CD4-positive, alpha-beta T cell treated with Interleukin-6 for 4 hours (primary cell): ENCODE data around the gene KLHDC8A.
"Not testable (repeated sequence)": the region's sequence is repeated elsewhere in the genome, so short reads cannot be mapped to it uniquely, and the experiment has no call there.

Experiments
- DNase-seq: peaks from one replicate; pipeline ENCODE4 v3.0.0-alpha.2; 2020; ENCODE audit warnings: mixed read lengths

Gene KLHDC8A

DNA sequence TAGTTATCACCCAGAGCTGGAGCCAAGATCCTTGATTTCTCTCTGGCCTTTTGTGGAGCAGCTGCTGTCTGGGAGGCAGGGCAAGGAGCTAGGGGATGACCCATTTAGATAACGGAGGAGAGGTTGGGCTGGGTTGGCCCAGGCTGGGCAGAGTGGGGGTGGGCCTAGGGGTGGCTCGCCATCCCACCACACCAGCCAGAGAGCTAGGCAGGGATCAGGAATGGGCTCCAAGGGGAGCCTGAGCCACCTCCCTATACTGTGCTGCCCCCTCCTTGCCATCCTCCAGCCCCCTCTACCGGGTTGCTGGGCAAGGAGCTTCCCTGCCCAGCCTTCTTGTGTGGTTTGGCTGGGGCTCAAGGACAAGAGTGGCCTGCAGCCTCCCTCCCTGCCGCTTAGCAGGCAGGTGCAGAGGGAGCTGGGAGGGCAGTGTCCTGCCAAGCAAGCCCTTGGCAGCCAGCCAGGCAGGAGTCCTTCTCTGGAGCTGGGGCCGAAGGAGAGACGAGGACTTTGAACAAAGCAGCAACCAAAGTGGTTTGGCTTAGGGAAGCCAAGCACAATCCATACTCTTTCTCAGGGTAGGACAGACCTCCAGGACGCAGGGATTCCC, 39.3 kb downstream of the KLHDC8A start:
- DNase-seq = peak; percentile 18

DNA sequence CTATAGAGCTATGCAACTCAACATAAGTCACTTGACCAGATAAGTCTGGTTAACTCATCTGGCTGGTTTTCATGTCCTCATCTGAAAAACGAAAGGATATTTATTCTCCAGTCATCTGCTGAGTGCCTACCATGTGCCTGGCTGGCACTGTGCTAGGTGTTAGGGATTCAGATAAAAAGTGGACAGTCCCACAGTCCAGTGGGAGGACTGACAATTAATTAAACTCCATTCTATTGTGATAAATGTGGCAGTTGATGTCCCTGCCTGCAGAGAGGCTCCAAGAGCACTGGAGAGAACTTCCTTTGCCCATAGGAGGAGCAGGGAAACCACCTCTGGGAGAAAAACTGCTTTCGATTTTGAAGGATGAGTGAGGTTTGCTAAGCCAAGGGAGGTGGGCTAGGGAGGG, 40.6 kb downstream of the KLHDC8A start:
- DNase-seq = no peak

- peak; percentile 25 for DNase-seq
These were observed 41.6 kb downstream of the KLHDC8A start for GRCh38 chr1:205315008-205315618.

DNA sequence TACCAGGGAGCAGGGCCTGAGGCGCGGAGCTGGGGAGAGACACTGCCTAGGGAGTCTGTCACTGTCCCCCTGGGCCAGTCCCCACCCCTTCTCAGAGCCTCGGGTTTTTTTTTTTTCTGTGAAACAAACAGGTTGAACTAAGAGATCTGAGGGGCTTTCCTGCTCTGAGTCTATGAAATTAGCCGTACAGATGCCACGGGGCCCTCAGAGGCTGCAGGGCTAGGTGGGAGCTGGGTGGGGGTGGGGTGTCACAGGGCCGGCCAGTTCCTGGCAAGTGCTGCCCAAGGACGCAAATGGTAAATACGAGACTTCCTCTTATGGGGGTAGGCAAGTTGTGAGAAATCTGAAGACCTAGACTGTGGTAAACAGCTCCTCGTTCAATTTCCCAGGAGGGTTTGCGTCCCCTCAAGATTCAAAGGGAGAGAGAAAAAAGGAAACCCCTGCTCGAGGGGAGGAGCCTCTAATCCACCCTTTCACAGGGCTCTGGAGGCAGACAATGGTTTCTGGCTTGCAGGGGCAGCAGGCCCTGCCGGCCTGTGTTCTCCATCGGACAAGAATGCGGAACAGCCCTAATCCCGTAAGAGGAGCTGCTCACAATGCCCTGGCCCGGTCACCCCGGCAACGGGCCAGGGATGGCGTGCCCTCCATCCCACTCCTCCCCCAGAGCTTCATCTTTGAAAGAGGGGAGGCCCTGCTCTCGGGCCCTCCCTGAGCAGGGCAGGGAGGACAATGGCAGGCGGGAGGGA, 43.0 kb downstream of the KLHDC8A start:
- DNase-seq = peak; percentile 50

DNA sequence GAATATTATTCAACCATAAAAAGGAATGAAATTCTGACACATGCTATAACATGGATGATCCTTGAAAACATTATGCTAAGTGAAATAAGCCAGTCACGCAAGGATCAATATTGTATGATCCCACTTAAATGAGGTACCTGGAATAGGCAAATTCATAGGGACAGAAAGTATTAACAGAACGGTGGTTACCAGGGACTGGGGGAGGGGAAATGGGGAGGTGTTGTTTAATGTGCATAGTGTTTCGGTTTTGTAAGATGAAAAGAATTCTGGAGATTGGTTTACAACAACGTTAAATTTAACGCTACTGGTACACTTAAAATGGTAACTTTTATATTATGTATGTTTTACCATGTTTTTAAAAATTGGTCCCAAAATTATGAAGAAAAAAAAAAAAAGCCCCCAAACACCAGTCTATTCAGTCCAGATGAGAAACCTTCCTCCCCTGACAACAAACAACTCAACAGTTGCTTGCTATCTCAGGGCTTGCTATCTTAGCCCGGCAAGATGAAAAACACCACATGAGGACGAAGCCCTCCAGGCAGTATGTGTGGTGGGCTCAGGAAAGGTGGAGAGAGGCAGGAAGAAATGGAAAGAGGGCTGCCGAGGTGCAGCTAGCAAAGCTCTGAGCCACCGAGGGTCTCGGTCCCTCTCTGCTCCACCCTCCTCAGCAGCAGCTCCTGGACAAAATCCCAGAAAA, 43.7 kb downstream of the KLHDC8A start:
- DNase-seq = peak; percentile 50

DNA sequence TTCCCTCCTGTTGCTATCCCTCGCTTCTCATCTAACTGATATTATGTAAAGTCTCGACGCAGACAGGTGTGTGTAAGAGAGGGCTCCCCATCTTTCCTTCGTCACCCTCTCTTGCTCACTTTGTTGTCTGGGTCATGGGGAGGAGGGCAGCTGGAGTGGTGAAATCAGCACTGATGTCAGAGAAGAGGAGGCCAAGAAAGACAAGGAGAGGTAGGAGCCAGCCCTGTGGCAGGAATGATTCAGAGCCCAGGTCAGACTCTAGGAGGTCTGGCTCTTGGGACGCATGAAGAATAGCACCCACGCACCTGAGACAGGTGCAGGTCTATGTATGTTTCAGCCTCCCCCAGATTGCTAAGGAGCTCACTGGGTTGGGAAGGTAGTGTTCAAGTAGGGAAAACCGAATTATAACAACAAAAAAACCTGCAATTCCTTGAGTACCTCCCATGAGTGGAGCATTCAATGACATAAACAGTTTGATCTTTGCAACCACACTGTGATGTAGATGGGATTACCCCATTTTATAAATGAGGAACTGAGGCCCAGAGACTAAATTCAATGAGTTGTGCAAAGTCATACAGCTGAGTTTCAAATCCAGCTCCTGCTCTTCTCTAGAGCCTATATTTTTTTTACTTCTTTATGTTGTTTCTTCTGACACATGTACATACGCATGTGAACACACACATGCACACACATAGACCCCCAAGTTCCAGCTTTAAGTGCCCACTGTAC, 45.6 kb downstream of the KLHDC8A start:
- DNase-seq = no peak

DNA sequence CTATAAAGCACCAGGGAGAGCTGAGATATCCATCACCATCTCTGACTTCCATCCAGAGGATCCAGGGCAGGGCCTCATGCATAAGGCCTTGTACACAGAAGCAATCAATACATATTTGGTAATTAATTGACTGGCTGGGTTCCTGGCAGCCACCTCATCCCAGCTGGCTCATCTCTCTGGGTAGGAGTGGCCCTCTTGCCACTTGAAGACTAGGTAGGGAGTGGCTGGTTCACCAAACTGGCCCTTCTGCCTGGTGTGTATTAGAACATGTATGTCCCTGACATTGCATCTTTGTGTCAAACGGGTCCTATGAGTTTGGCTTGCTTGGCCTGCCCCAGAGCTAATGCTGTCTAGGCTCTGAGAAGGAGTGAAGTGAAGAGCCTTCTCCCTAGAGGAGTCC, 47.0 kb downstream of the KLHDC8A start:
- no peak for DNase-seq

DNA sequence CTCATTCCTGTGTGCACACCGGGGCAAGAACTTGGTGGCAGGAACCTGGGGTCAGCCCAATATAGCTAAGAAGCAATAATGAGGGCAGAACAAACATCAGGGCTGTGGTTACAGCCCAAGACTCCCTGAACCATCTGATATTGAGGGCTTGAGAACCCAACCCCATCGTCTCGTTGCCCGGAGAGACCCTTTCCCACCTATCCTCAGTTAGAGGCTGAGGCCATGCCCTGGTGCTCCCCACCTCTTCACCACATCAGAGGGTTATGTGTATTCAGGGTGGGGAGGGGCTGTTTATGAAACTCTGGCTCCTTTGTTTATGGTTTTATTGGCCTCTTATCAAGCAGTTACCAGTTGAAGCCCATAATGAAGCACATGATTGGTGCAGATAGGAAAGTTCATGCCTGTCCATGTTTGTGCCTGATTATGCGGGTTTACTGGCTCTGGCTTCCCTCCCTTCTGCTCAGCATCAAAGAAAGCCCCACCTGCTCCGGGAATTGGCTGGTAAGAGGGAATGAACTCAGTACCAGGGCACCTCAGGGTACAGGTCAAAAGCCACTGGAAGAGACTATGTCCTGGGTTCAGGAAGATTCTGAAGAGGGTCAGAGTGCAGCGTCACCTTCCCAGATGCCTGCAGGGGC, 49.7 kb downstream of the KLHDC8A start:
- no peak for DNase-seq

DNA sequence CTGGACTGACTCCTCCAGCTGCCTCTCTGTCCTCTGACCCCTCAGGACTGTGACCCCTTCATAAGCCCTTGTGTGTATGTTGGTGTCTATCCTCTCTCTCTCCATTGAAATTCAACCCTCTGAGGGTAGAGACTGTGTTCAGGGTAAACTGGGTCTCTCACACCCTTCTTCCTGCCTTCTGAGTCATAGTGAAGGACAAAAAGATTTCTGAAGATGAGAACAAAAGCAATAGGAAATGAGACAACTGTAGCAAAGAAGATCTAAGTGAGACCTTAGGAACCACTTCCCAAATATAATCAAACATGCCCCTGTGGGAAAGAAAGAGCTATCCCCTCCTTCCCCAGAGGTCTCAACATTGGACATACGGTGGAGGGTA, 52.0 kb downstream of the KLHDC8A start:
- no peak for DNase-seq

DNA sequence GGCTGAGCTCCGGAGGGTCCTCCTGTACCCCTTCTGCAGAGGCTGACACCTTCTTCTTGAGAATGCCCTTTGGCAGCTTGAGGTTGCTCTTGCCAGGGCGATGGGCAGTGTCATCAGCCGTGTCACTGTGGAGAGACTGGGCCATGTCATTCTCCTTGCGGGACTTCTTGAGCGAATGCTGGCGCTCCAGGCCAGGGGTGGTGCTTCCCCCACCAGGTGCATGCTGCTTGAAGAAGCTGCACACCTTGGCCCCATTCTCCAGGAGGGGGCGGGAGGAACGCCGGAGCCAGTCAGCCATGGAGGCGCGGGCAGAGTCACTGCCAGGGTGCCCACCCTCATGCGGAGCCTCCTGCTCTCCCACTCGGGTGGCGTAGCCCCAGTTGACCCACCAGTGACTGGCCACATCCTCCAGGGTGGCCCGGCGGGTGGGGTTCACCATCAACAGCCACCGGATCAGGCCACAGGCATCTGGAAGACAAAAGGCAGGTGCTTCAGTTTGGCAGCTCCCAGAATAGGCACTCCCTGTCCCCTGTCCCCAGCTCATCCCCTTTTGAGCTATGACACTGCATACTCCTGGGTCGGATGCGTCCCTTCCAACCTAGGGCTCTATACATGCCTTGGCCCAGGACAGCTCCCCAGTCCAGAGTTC, 52.6 kb downstream of the KLHDC8A start:
- DNase-seq = no peak

DNA sequence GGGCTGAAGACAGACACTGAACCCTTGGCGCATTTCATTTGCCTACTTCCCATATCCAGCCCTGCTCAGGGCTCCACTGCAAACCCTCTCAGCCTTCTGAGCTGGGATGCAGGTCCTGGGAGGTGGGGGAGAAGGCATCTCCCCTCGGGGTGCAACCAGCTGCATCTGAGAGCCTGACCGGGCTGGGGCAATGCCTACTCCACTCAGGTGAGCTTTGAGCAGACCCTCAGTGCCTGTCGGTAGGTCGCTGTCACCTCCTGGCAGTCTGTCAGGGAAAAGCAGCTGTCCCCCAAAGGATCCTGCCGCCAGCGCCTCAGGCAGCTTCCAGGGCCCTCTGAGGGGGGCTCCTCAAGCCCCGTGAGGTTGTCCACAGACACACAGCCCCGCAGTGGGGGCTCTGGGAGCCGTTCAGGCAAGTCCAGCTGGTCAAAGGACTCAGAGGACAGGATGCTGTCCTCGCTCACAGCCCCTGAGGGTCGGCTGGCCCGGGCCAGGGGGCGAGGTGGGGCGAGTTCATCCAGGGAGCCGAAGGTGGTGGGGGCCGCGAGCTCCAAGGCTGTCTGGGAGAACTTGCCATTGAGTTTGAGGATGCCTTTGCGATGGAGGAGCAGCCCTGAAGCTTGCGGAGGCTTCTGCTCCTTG, 53.4 kb downstream of the KLHDC8A start:
- no peak for DNase-seq

- DNase-seq = no peak
These were observed 54.7 kb downstream of the KLHDC8A start for GRCh38 chr1:205301842-205302588.

GRCh38 chr1:205301205-205301821, 55.4 kb downstream of the KLHDC8A start:
- DNase-seq = no peak

- DNase-seq = no peak
These were observed 56.6 kb downstream of the KLHDC8A start for GRCh38 chr1:205300149-205300548.

DNA sequence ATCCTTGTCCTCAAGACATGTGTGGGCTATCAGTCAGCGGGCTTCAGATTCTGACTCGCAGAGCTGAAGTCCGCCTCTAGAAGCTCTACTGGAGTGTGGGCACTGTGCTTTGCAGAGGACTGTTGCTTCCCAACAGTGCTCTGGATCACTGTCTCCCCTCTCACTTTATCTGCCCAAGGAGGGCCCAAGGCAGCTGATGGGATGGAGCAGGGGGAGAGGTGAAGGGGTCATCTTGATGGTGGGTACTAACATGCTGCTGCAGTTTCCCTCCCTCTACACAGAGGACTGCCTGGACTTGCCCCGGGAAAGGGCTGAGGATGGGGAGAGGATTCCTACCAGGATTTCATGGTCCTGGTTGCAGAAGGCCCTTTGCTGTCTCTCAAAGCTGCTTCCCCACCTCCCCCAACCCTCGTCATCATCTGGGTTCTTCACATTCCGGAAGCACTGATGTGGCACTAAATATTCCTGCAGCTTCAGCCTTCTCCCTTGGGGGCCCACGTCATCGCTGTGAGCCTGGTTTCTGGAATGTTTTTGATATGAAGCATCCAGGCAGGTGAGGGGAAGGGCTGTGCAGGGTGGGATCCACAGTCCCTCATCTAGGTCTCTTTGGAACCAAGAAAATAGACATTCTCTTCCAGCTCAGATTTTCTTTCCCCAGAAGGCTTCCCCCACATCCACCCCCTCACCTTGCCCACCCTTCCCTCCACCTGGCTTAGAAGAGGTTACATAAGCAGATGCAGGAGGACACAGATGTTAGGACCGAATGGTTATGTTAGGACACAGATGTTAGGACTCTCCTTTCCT, 58.3 kb downstream of the KLHDC8A start:
- DNase-seq = no peak

DNA sequence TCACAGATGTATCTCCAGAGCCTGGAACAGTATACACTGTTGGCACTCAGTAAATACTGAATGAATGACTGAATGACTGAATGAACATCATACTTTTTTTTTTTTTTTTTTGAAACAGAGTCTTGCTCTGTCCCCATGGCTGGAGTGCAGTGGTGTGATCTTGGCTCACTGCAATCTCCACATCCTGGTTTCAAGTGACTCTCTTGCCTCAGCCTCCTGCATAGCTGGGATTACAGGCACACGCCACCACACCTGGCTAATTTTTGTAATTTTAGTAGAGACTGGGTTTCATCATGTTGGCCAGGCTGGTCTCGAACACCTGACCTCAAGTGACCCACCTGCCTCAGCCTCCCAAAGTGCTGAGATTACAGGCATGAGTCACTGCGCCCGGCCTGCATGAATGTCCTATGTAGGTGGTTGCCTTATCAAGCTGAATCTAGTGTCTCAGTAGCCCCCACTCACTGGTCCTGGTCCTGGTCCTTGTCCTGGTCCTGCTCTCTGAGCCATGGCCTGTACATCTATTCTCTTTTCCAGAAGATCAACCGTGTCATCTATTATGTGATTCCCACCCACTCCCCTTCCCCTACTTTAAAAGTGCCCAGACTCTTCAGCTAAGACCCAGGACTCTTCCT, 59.1 kb downstream of the KLHDC8A start:
- DNase-seq = not testable (repeated sequence)

- DNase-seq = no peak
These were observed 60.6 kb downstream of the KLHDC8A start for GRCh38 chr1:205296154-205296553.

DNA sequence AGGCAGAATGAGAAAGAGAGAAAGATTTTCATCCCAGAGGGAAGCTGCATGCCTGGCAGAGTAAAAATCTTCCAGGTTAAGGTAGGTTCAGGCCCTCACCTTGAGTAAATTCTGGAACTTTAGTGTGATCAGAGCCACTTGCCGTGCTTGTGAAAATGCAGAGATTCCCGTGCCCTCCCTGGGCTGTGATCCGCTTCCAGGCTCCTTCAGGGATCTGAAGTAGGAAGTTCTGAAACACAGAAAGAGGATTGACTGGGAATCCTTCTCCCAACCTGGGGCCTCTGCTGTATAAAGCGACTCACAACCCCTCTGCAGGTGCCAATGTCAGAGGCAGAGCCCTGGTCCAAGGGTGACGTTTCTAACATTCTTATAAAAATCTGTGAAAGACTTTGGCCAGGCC, 61.8 kb downstream of the KLHDC8A start:
- DNase-seq = no peak
